Chondrocyte (in vitro differentiated cells): ENCODE measurements around the gene CRP. TPM values are rescaled to one million over a fixed set of nuclear protein-coding genes. Genes with fewer than 3 reads are reported as not detected.

Experiments
- DNase-seq: peaks from one replicate; pipeline ENCODE4 v3.0.0; 2021; ENCODE audit warnings: mixed read lengths, low spot score
- H3K27ac Mint-ChIP-seq: one replicate; pipeline ENCODE4 v1.8.0; 2021; ENCODE audit warnings: mild to moderate bottlenecking, moderate library complexity, mixed read lengths; ENCODE audit not compliant: unreplicated experiment
- H3K27me3 Mint-ChIP-seq: 2 replicates; pipeline ENCODE4 v1.8.0; 2021; ENCODE audit warnings: low read depth, mixed read lengths
- H3K36me3 Mint-ChIP-seq: 2 replicates; pipeline ENCODE4 v1.8.0; 2021; ENCODE audit warnings: low read depth, mixed read lengths
- H3K4me1 Mint-ChIP-seq: 2 replicates; pipeline ENCODE4 v1.8.0; 2021; ENCODE audit warnings: low read depth, mild to moderate bottlenecking, mixed read lengths
- H3K4me3 Mint-ChIP-seq: one replicate; pipeline ENCODE4 v1.8.0; 2021; ENCODE audit warnings: mild to moderate bottlenecking, moderate library complexity, mixed read lengths; ENCODE audit not compliant: unreplicated experiment
- H3K9me3 Mint-ChIP-seq: 2 replicates; pipeline ENCODE4 v1.8.0; 2021; ENCODE audit warnings: low read depth, mixed read lengths
- total RNA-seq: library from RNA; stranded (reverse); gene quantifications from 3 replicates; pipeline ENCODE4 v1.2.1, GENCODE V29; 2021
- TF ChIP-seq, protein P1 (sequence below): fragments of 200-600 bp; sonication (generic); IDR thresholded peaks from 2 replicates; pipeline ENCODE4 v1.5.0; 2021; ENCODE audit warnings: antibody characterized with exemption, mild to moderate bottlenecking, moderate library complexity

Gene CRP
- total RNA-seq, 1 donor from 2014 or later, result not detected

DNA sequence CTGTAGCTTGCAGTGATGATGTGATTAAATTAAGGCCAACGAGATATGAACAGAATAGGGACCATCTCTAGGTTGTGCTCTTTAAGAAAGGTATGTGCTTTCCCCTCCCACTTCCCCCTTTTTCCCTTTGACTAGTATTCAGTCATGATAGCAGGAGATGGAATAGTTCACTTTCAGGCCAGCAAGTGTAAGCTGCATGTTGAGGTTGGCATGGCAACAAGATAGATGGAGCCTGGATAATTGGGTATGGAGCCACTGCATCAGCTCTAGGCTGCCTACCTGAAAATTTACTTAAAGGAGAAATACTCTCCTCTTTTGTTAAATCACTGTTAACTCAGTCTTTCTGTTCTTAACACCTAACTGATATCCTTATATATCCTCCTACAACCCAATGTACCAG is 1.5 kb upstream of the CRP start:
- H3K9me3 Mint-ChIP-seq, result peaks cover 15% of the 10 kb centered on the region
- H3K36me3 Mint-ChIP-seq, result no peaks in the 10 kb centered on the region
- no peak for DNase-seq
- H3K4me3 Mint-ChIP-seq, result no peak overlapping the region
- no peaks in the 10 kb centered on the region for H3K4me1 Mint-ChIP-seq
- H3K27ac Mint-ChIP-seq, result no peak overlapping the region
- peaks cover 17% of the 10 kb centered on the region for H3K27me3 Mint-ChIP-seq
- TF ChIP-seq, protein P1, sequence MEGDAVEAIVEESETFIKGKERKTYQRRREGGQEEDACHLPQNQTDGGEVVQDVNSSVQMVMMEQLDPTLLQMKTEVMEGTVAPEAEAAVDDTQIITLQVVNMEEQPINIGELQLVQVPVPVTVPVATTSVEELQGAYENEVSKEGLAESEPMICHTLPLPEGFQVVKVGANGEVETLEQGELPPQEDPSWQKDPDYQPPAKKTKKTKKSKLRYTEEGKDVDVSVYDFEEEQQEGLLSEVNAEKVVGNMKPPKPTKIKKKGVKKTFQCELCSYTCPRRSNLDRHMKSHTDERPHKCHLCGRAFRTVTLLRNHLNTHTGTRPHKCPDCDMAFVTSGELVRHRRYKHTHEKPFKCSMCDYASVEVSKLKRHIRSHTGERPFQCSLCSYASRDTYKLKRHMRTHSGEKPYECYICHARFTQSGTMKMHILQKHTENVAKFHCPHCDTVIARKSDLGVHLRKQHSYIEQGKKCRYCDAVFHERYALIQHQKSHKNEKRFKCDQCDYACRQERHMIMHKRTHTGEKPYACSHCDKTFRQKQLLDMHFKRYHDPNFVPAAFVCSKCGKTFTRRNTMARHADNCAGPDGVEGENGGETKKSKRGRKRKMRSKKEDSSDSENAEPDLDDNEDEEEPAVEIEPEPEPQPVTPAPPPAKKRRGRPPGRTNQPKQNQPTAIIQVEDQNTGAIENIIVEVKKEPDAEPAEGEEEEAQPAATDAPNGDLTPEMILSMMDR, result no peak

DNA sequence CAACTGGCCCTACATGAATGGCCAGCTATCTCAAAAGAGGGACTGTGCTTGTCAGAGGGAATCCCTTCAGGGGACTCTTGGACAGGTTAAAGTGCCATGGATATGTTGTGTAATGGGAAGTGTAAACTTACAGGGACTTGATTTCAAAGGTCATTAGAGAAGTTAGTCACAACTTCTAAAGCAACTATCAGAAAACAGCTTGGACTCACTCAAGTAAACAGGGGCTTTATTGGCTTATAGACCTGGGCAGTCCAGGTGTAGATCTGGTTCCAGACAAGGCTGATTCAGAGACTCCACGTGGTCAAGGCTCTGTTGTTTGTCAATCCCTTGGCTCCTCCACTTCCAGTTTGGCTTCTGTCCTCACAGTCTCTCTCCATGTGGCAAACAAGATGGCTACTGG is 2.3 kb downstream of the CRP start:
- H3K27me3 Mint-ChIP-seq, result peaks cover 13% of the 10 kb centered on the region
- TF ChIP-seq, protein P1, result no peak
- DNase-seq, result no peak
- H3K9me3 Mint-ChIP-seq, result no peaks in the 10 kb centered on the region
- no peaks in the 10 kb centered on the region for H3K36me3 Mint-ChIP-seq
- H3K4me3 Mint-ChIP-seq, result no peak overlapping the region
- H3K4me1 Mint-ChIP-seq, result no peaks in the 10 kb centered on the region
- H3K27ac Mint-ChIP-seq, result no peak overlapping the region

DNA sequence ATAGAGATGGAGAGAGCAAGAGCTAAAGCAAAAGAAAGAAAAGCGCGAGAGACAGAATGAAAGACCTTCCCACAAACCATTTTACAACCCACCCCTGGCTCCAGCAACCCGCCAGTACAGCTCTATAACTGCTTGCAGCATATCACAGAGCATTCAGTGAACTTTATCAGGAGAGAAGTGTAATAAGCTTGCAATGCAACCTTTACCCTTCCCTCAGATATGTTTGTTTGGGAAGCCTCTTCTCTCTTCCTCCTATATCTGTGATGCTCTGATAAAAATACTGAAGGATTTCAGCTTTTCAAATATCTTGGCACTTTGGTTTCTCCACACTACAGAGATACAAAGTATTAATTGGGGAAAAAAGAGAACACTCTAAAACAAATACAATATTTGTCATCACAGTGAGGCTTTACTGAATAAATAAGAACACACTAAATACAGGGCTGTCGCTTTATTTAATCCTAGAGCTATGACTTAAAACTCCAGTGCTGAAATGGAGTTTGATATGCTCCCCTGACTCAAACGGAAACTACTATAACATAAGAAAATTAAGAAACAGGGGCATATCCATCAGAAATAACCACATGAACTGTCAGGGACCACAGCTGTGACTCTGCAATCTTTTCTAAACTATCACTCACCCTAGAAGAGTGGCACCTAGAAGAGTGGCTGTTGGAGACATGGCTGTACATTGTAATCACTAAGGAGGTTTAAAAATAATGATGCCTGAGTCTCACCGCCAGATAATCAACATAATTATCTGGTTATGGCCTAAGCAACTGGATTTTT is 6.7 kb downstream of the CRP start:
- no peak for DNase-seq
- H3K4me3 Mint-ChIP-seq, result no peak overlapping the region
- H3K27ac Mint-ChIP-seq, result no peak overlapping the region
- no peaks in the 10 kb centered on the region for H3K36me3 Mint-ChIP-seq
- peaks cover 16% of the 10 kb centered on the region for H3K27me3 Mint-ChIP-seq
- TF ChIP-seq, protein P1, result no peak
- H3K9me3 Mint-ChIP-seq, result no peaks in the 10 kb centered on the region
- no peaks in the 10 kb centered on the region for H3K4me1 Mint-ChIP-seq

DNA sequence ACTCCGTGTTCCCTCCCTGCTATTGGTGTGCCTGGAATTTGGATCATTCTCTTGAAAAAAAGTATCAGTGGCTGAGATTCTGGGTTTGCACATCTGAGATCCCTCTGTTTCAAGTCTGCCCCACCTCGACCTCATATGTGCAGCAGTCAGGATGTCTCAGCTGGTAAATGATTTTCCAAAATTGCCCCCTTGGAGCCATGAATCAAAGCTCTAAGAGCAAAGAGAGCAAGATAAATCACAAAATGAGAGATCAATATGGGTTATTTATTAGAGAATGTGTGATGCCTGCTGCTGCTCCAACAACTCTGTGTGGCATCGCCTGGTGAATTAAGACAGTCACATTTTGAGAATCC is 8.5 kb downstream of the CRP start:
- Mint-ChIP-seq H3K9me3 (no peaks in the 10 kb centered on the region), H3K36me3 (no peaks in the 10 kb centered on the region), H3K4me3 (no peak overlapping the region), H3K27ac (no peak overlapping the region), H3K27me3 (peaks cover 18% of the 10 kb centered on the region), H3K4me1 (no peaks in the 10 kb centered on the region)
- TF ChIP-seq, protein P1, result no peak
- DNase-seq, result no peak

DNA sequence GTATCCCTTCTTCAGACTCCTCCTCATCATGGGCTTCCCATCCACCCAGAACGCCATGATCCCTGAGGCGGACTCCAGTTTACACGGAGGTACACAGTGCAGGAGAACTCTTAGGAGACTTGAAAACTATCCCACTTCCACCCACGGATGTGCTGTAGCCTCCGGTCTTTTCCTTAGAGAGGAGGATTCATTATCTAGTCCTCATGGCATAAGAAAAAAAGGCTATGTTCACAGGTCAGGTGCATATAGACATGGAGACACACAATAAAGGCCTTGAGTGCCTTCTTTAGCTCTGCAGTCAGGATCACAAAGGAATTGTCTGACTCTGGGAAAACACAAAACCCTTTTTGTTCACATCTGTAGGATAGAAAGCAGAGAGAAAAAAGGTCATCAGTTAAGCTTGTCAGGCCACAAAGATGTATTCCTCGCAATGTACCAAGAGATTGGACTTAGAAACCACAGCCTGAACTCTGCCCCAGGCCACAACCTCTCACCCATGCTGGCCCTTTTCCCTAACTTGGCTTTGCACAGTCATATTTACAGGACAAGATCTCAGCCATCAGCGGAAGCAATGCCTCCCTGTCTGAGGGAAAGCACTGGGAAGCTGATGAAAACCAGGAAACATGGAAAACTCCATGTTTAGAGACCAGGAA is 9.0 kb downstream of the CRP start:
- no peaks in the 10 kb centered on the region for H3K9me3 Mint-ChIP-seq
- H3K4me1 Mint-ChIP-seq, result no peaks in the 10 kb centered on the region
- no peaks in the 10 kb centered on the region for H3K36me3 Mint-ChIP-seq
- H3K4me3 Mint-ChIP-seq, result no peak overlapping the region
- H3K27me3 Mint-ChIP-seq, result peaks cover 18% of the 10 kb centered on the region
- TF ChIP-seq, protein P1, result no peak
- H3K27ac Mint-ChIP-seq, result no peak overlapping the region
- no peak for DNase-seq
